ENCODE data around the gene IRF2.

The IRF2 gene

GRCh38 chr4:184433258-184433892, 41.0 kb downstream of the IRF2 start:
- in situ Hi-C loops (cut with MboI; ENCODE audit: low sequenced_read_pairs) = no loop called here

GRCh38 chr4:184432127-184432922, 42.0 kb downstream of the IRF2 start:
- in situ Hi-C loops (cut with MboI; ENCODE audit: low sequenced_read_pairs) = no loop called here

GRCh38 chr4:184430163-184430562, 44.2 kb downstream of the IRF2 start:
- in situ Hi-C loops (cut with MboI; ENCODE audit: low sequenced_read_pairs) = no loop called here

GRCh38 chr4:184428787-184429186, 45.6 kb downstream of the IRF2 start:
- in situ Hi-C loops (cut with MboI; ENCODE audit: low sequenced_read_pairs) = no loop called here

- in situ Hi-C loops (cut with MboI; ENCODE audit: low sequenced_read_pairs) = no loop called here
Measured at GRCh38 chr4:184427687-184428086, 46.7 kb downstream of the IRF2 start.

GRCh38 chr4:184427093-184427492, 47.3 kb downstream of the IRF2 start:
- in situ Hi-C loops (cut with MboI; ENCODE audit: low sequenced_read_pairs) = no loop called here

- in situ Hi-C loops (cut with MboI; ENCODE audit: low sequenced_read_pairs) = no loop called here
Measured at GRCh38 chr4:184424993-184425758, 49.2 kb downstream of the IRF2 start.

GRCh38 chr4:184424279-184424678, 50.1 kb downstream of the IRF2 start:
- in situ Hi-C loops (cut with MboI; ENCODE audit: low sequenced_read_pairs) = no loop called here

- in situ Hi-C loops (cut with MboI; ENCODE audit: low sequenced_read_pairs) = no loop called here
Measured at GRCh38 chr4:184423003-184423686, 51.2 kb downstream of the IRF2 start.

- in situ Hi-C loops (cut with MboI; ENCODE audit: low sequenced_read_pairs) = no loop called here
Measured at GRCh38 chr4:184422378-184422777, 52.0 kb downstream of the IRF2 start.

- in situ Hi-C loops (cut with MboI; ENCODE audit: low sequenced_read_pairs) = no loop called here
Measured at GRCh38 chr4:184421533-184422155, 52.7 kb downstream of the IRF2 start.

- in situ Hi-C loops (cut with MboI; ENCODE audit: low sequenced_read_pairs) = no loop called here
Measured at GRCh38 chr4:184420881-184421416, 53.4 kb downstream of the IRF2 start.

GRCh38 chr4:184420402-184420801, 53.9 kb downstream of the IRF2 start:
- in situ Hi-C loops (cut with MboI; ENCODE audit: low sequenced_read_pairs) = no loop called here

GRCh38 chr4:184419976-184420375, 54.4 kb downstream of the IRF2 start:
- in situ Hi-C loops (cut with MboI; ENCODE audit: low sequenced_read_pairs) = no loop called here

GRCh38 chr4:184417802-184418511, 56.4 kb downstream of the IRF2 start:
- in situ Hi-C loops (cut with MboI; ENCODE audit: low sequenced_read_pairs) = no loop called here

- in situ Hi-C loops (cut with MboI; ENCODE audit: low sequenced_read_pairs) = no loop called here
Measured at GRCh38 chr4:184416913-184417734, 57.2 kb downstream of the IRF2 start.

- in situ Hi-C loops (cut with MboI; ENCODE audit: low sequenced_read_pairs) = no loop called here
Measured at GRCh38 chr4:184415071-184415470, 59.3 kb downstream of the IRF2 start.

GRCh38 chr4:184413261-184414046, 60.9 kb downstream of the IRF2 start:
- in situ Hi-C loops (cut with MboI; ENCODE audit: low sequenced_read_pairs) = no loop called here
